ENCODE results near the gene GCLM.
"Not testable (repeated sequence)": the region's sequence is repeated elsewhere in the genome, so short reads cannot be mapped to it uniquely, and the experiment has no call there.

The GCLM gene

DNA sequence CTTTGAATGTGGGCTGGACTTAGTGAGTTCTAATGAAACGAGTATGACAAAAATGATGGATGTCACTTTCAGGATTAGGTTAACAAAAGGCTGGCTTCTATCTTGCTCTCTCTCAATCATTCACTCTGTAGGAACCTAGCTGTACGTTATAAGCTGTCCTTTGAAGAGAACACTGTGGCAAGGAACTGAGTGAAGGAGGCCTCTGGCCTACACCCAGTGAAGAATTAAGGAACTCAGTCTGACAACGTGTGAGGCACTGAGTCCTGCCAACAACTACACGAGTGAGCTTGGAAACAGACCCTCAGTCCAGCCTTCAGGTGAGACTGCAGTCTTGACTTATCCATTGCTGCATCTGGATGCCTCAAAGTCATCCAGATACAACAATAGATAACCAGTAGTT is 27.0 kb downstream of the GCLM start:
- DNase-seq, result no peak

DNA sequence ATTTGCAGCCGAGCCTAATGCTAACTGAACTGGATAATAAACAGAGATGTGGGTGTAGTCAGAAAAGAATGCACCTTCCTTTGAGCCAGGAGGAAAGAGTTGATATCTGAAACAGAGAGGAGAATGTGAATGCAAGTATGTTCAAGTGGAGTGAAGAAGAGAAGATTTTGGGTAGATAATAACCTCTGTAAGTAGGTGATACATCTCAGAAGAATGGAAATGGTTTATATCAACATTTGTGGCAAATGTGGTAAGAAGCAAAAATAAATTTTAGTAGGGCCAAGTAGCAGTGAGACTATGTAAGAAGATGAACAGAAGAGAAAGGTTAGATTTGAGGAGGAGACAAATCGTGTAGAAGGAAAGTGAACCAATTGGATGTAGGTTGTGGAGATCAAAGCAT is 28.5 kb downstream of the GCLM start:
- no peak for DNase-seq

DNA sequence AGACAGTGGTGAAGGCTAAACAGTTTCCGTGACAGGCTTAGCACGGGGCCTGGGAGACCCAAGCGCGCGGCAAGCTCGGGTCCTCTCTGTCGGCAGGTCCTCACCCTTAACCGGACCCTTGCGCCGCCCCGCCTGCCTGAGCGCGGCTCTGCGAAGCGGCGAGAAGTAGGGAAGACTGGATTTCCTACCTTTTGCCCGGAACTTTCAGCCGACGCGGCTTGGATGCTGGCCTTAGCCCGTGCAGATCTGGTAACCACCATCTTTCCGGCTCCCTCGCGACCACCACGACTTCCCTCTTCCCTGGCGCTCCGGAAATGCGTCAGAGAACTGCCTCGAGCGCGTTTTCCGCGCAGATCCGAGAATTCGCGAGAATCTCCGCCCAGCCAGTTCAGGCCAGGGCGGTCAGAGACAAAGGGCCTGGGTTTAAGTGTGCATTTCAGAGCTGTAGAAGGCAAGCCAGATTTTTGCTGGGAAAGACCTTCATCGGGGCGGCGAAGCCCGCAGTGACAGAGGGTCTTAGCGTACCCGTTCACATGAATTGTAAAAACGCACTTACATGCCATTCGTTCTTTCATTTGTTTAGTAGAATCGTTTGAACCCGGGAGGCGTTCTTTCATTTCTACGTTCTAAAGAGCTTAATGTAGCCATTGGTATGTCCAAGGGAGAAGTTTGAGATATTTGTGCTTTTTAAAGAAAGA is 30.2 kb downstream of the GCLM start, which contains the start of gene DNTTIP2:
Gene DNTTIP2, minus strand, starts transcription at position 318 of the 698 bp plus-strand sequence. Its CDS starts 58 bp downstream, at position 260.
- peak; percentile 83 to 86 for DNase-seq

DNA sequence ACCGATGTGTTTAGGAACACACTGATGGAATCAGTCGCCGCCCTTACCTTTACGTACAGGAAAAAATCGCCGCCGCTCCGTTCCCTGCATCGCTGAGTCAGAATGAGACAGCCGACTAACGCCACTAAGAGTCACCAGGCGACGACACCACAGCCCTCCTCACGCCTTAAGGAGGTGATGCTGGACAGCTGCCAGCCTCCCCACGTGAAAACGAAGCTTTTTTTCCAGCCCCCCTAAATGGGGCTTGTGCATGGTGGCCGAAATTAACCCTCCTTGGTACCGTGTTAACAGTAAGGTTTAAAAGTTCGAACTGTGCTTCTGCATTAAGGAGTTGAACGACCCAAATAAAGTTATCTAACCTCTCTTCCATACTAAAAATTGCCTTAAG is 30.7 kb downstream of the GCLM start:
- DNase-seq, result peak; percentile 72 to 75

DNA sequence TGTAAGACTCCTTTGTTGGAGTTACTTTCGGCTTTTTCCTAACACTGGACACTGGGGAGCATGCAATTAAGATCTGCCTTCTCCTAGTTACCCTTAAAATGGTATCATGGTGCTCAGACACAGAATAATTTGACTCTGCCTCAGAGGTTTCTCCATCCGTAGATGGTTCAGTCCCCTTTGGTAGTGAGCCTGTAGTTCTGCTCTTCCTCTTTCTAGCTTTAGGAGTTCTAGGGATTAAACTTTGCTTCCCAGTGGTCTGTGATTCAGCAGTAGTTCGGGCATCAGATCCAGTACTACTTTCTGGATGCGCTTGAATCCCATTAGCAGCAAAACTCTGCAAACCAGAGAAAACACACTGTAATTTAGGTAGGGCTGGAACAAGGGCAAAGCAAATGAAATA is 31.7 kb downstream of the GCLM start:
- DNase-seq, result no peak

DNA sequence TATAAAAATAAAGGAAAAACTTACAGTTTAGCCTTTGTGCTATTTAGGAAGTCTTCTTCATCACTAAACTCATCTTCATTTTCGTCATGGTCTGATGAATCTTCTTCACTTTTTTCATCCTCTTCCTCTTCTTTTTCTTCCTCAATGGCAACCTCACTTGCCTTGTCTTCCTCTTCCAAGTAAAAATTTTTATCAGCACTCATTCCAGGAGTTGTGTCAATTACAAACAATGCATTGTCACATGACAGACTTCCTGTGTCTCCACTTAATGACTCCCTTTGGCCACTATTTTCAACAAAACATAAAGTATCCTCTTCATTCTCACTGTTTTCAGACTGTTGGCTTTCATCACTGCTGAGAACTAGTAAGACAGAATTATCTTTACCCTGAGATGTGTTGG is 33.0 kb downstream of the GCLM start:
- DNase-seq, result no peak

DNA sequence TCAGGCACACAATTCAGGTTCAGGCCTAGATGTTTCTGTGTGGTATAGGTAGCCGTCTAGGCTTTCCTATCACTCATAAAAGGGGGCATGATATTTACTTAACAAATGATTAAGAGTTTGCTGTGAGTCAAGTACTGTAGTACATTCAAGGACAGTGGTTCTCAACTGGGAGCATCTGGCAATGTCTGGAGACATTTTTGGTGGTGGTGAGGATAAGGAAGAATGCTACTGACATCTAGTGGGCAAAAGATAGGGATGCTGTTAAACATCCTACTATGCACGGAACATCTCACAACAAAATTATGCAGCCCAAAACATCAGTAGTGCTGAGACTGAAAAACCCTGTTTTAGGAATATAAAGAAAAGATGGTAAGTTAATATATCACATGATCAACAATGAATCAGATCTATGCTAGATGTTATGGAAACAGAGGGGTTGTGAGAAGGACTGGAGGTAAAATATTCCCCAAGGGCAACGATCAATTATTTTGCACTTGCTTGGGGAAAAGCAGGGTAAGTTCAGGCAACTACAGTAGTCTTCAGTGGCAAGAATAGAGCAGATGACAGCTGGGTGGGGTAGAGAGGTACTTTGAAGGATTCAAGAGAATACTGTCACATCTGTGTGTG is 35.1 kb downstream of the GCLM start:
- DNase-seq, result no peak

DNA sequence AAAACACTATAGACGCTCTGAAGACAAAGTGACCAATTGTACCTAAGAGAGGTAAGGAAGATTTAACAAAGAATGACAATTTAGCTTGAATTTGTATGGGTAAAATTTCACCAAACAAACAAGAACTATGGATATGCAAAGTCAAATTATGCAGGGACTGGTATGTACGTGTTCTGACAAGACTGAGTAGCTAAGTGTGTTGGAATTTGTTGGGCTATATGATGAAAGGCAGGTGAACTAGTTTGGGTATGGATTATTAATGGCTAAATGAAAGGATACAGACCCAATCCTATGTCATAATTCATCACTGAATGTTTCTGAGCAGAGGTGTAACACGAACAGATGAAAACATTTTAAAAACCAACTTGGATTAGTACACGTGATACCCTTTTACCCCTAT is 37.9 kb downstream of the GCLM start:
- no peak for DNase-seq

DNA sequence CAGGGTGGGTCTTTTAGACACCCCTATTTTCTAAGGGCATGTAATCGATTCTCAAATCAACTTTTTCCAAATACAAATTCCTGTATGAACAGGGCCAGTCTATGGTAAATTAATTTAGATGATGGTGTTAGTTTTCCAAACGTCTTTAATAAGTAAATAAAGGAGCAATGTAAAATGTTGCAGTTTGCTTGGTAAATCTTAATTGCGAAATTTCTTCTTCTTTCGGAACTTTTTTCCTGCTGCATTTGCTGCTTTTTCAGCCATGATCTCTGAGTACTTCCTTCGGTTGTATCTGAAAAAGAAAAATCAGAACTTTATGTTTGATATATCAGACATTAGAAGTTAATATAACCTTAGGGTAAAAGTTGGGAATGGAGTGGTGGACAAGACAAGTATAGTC is 39.6 kb downstream of the GCLM start:
- DNase-seq, result no peak

DNA sequence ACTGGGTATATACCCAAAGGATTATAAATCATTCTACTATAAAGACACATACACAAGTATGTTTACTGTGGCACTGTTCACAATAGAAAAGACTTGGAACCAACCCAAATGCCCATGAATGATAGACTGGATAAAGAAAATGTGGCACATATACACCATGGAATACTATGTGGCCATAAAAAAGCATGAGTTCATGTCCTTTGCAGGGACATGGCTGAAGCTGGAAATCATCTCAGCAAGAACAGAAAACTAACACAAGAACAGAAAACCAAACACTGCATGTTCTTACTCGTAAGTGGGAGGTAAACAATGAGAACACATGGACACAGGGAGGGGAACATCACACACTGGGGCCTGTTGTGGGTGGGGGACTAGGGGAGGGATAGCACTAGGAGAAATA is 40.7 kb downstream of the GCLM start:
- DNase-seq, result not testable (repeated sequence)

DNA sequence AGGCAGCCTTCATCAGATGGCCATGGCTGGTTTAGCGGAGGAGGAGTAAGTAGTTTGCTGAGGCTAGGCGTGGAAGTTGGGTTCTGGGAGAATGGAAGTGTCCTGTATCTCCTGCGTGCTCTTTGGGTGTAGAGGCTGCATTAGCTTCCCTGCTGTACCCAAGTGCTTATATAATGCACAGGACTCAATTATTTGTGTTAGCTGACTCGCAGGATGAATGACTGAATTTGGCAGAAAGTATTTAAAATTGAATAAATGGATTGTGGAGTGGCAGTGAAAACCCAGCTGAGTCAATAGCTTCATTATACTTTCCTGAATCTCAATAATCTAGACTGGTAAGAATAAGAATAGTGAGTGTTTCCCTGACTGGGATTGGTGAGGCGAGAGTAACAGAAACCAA is 44.0 kb downstream of the GCLM start:
- no peak for DNase-seq

DNA sequence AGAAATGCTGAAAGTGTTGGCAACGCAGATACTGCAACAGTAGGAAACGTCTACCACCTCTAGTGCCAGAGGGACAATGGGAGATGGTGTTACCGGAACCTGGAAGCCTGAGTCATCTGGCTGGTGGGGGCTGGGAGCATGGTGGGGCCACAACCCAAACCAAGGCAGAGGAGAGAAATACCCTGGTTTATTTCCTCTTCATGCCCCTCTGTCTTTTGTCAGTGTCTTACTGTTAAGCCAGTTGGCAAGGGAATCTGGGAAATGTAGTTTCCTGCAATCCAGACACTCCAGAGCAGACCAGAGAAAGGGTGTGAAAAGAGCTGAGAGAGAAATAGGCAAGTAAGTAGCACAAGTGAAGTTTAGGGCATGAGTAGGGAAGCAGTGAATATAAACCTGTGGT is 45.1 kb downstream of the GCLM start:
- DNase-seq, result no peak

DNA sequence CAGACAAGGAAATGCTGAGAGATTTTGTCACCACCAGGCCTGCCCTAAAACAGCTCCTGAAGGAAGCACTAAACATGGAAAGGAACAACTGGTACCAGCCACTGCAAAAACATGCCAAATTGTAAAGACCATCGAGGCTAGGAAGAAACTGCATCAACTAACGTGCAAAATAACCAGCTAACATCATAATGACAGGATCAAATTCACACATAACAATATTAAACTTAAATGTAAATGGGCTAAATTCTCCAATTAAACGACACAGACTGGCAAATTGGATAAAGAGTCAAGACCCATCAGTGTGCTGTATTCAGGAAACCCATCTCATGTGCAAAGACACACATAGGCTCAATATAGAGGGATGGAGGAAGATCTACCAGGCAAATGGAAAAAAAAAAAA is 51.6 kb downstream of the GCLM start:
- DNase-seq, result not testable (repeated sequence)

DNA sequence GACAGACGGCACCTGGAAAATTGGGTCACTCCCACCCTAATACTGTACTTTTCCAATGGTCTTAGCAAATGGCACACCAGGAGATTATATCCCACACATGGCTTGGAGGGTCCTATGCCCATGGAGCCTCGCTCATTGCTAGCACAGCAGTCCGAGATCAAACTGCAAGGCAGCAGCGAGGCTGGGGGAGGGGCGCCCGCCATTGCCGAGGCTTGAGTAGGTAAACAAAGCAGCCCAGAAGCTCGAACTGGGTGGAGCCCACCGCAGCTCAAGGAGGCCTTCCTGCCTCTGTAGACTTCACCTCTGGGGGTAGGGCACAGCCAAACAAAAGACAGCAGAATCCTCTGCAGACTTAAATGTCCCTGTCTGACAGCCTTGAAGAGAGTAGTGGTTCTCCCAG is 53.2 kb downstream of the GCLM start:
- DNase-seq, result not testable (repeated sequence)

DNA sequence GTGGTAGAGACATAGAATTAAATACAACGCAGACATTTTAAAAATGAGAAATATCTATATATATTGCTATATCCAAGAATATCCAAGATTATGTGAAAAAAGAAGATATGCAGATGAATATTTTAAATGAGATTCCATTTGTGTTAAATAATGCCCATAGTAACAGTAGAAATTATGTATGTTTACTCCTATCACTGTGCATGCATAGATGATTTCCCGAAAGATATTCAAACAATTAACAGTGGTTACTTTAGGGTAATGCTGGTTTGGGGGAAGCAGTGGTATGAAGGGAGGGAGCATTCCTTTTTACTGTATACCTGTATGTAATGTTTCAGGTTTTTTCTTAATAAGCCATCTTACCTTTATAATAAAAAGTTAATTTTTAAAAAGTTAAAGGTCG is 55.3 kb downstream of the GCLM start:
- no peak for DNase-seq

DNA sequence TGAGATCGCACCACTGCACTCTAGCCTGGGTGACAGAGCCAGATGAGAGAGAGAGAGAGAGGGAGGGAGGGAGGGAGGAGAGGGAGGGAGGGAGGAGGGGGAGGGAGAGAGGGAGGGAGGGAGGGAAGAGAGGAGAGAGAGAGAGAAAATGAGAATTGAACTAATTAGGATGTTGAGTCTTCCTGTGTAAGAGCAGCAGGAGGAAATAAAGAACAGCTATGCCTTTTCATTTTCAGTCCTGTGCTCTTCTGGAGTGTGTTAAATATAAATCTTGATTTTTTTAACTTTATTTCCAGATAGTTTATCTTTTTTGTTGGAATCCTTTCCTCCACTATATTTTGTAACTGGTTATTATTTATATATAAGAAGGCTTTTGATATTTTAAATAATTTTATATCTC is 57.4 kb downstream of the GCLM start:
- no peak for DNase-seq

DNA sequence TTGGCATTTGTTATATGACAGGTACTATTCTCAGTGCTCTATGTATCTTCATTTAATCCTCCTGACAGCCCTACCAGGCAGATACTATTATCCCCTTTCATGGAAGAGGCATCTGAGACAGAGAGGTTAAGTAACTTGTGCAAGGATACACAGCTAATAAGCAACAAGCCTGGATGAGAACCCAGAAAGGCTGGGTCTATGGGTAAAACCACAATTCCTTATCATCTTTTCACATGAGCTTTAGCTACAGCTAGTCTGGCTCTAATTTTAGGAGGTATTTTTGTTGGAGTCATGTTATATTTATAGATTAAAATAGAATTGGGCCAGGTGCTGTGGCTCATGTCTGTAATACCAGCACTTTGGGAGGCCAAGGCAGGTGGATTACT is 57.9 kb downstream of the GCLM start:
- no peak for DNase-seq

DNA sequence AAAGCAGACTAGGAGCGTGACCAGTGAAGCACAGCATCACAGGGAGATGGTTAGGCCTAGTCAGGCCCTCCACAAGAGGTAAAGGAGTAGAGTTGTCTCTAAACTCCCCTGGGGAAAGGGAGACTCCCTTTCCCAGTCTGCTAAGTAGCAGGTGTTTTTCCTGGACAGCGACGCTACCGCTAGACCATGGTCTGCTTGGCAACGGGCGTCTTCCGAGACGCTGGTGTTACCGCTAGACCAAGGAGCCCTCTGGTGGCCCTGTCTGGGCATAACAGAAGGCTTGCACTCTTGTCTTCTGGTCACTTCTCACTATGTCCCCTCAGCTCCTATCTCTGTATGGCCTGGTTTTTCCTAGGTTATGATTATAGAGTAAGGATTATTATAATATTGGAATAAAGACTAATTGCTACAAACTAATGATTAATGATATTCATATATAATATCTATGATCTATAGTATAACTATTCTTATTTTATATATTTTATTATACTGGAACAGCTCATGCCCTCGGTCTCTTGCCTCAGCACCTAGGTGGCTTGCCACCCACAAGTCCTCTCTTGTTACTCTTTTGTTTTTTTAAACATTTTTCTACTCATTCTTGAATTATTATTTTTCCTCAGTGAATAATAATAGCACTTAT is 58.4 kb downstream of the GCLM start:
- DNase-seq, result peak; percentile 40 to 52

DNA sequence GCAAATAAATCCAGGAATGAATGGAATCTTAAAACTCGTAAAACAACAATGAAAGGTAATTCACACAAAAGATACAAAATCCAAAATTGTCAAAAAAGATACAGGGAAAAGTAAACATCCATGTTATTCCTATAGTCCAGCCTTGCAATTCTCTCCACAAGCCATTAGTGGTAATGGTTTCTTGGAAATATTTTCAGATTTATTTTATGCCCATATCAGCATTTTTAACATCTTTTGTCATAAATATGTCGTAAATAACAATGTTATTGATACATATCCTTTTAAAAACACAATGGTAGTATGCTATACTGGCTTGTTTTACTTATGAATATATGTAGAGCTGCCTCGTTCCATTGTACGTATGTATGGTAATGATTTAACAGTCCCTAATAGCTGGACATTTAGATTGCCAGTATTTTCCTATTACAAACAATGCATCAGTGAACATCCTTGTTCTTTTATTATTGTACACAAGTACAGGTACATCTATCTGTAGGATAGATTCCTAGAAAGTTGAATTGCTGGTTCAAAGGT is 60.8 kb downstream of the GCLM start:
- no peak for DNase-seq

DNA sequence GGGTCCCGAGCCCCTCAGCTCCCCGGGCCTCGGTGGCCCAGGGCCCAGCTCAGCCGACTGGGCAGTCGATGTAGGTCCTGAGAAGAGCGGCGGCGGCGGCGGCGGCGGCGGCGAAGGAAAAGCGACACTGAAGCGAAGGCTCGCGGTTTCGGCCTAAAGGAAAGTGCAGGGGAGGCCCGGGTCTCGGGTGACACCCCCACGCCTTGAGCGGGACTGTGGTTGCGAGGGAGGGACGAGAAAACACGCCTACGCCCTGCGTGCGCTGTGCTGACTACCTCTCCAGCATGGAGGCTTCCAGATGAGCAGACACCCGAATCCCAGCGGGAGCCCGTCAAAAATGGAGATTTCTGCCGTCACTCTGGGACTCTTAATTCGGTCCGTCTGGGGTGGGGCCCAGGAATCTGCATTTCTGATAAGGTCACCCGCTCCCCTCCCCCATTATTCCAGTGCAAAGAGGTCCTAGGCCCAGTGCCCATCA is 61.4 kb downstream of the GCLM start:
- peak; percentile 80 to 86 for DNase-seq

DNA sequence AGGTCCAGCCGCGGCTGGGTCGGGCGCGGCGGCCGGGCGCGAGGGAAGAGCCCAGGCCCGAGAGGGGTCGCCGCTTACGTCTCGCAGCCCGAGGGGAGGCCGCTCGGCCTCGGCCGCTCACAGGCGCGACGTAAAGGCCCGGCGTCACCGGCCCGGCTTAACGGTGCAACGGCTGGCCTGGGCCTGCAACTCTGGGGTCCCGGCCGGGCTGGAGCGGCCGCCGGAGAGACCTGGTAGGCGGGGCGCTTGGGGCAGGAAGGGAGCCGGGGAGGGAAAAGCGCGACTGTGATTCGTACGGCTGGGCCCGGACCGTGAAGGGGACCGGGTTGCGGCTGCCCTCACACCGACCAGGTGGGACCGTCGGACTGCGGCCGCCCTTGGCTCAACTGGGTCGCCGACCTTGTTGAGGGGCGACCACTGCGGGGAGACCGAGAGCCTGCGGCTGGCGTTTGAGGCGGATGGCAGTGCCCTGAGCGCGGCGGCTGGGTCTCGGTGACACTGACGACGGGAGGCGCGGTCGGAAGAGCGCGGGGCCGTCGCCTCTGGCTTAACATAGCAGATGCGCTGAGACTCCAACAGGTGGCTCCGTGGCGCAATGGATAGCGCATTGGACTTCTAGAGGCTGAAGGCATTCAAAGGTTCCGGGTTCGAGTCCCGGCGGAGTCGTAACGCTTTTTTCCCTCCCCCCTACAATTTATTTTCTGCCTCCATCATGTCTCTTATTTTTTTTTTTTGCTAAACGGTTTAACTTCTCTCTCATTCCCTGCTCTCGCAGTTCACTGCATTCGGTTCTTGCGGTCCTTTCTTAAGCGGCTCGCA is 62.0 kb downstream of the GCLM start:
- DNase-seq, result peak; percentile 83 to 85

DNA sequence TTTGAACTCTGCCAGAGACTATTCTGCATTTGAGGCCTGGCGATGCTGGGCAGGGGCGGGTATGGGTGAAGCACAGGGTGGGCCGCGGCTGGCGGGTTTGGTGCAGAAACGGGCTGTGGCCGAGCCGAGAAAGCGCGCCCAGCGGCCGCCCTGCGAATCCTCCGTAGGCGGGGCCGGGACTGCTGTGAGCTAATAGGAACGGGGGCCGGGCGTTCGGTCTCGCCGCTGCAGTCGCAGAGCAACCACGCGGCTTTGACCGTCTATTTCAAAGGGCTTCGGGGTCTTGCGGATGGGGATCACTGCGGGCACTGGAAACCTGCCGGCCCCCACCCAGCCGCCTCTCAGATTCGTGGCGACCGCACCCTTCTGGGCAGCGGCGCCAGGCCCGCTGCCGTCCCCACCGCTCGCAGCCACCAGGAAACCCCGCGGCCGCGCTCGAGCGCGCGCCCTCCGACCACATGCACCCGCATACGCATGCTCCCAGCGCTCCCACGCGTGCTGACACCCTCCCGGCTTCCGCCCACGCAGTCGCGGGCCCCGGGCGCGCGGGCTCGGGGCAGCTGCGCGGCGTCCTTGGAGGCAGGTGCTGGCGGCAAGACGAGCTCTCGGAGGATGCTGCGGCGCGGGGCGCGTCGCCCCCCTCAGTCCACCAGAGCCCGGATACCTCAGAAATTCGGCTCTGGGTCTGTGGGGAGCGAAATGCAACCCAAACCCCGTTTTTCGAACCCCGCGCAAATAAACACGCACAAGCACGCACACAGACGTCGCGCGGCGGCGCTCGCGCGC is 62.8 kb downstream of the GCLM start:
- DNase-seq, result peak; percentile 87 to 92
